Measurements from ENCODE around the gene FITM1.
A peak's percentile ranks its signal among the peaks of the same experiment; 100 is the strongest.

The FITM1 gene

GRCh38 chr14:24162093-24162492 lies 31.6 kb downstream of the FITM1 start:
- no peak for DNase-seq

DNA sequence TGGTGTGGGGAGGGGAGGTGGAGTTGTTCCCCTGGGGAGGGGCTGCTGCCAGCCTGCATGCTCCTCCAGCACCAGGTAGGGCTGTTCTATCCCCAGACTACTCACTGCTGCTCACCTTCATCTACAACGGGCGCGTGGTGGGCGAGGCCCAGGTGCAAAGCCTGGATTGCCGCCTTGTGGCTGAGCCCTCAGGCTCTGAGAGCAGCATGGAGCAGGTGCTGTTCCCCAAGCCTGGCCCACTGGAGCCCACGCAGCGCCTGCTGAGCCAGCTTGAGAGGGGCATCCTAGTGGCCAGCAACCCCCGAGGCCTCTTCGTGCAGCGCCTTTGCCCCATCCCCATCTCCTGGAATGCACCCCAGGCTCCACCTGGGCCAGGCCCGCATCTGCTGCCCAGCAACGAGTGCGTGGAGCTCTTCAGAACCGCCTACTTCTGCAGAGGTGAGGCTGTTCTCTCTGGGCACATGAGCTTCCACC lies 34.1 kb downstream of the FITM1 start:
- DNase-seq, result no peak

- DNase-seq, result no peak
Observed at GRCh38 chr14:24165785-24166184, 35.3 kb downstream of the FITM1 start.

DNA sequence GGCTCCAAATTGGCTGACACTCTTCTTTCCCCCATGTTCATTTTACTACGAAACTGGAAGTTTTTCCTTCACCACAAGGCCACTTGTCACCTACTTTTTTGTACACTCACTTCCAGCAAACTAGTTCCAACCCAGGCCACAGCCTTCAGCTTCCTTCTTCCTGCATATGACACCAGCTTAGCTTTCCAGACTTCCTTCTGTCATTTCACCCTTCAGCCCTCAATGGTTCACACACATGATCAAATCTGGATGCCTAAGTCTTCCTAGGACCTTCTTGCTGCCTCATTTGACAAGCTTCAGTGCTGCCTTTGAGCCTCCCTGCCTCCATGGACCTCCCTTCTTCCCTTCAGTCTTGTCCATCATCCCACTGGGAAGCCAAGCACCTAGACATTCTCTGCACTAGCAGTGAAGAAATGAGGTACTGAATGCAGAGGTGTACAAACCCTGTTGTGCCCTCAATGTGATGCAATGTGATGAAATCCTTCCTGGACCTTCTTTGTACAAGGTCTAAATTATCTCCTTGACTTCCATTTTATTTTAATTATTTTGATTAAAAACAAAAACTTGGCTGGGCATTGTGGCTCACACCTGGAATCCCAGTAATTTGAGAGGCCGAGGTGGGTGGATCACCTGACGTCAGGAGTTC lies 37.1 kb downstream of the FITM1 start:
- DNase-seq, result no peak

GRCh38 chr14:24171422-24172260 lies 41.2 kb downstream of the FITM1 start, which contains the start of gene REC8:
Gene REC8 (plus strand): TSS chr14:24172080. CDS start chr14:24172553, 473 bp downstream.
- DNase-seq, result no peak

- DNase-seq, result no peak
Observed at GRCh38 chr14:24172261-24172860, 41.9 kb downstream of the FITM1 start.

- DNase-seq, result no peak
Observed at GRCh38 chr14:24172871-24173281, 42.4 kb downstream of the FITM1 start.

DNA sequence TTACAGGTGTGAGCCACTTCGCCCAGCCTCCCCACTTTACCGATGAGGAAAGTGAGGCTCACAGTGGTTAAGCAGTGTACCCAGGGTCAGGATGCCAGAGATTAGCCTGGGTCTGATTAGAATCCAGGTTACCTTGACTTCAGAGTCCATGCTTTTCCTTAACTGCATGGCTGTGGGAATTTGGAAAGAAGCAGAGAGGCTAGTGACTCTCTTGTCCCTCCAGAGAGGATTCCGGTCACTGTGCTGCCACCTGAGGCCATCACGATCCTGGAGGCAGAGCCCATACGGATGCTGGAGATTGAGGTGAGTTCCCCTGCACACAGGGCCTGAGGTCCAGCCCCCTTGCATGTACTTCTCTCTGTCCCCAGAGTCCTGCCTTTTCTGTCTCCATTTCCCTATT lies 46.1 kb downstream of the FITM1 start:
- DNase-seq, result no peak

GRCh38 chr14:24177041-24177825 lies 46.8 kb downstream of the FITM1 start:
- DNase-seq, result no peak

DNA sequence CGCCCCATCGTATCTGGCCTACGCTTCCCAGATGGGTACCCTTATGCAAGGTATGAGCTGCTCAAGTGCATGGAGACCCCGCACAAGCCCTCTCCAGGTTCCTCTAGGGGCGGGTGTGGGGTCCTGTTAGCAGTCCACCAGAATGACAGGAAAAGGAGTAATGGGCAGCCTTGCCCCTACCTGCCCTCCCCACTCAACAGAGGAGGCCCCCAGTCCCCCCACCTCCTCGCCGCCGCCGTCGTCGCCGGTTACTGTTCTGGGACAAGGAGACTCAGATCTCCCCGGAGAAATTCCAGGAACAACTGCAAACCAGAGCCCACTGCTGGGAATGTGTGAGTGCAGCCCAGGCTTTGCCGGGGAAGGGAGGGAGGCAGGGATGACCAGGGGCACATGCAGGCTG lies 47.4 kb downstream of the FITM1 start:
- no peak for DNase-seq

DNA sequence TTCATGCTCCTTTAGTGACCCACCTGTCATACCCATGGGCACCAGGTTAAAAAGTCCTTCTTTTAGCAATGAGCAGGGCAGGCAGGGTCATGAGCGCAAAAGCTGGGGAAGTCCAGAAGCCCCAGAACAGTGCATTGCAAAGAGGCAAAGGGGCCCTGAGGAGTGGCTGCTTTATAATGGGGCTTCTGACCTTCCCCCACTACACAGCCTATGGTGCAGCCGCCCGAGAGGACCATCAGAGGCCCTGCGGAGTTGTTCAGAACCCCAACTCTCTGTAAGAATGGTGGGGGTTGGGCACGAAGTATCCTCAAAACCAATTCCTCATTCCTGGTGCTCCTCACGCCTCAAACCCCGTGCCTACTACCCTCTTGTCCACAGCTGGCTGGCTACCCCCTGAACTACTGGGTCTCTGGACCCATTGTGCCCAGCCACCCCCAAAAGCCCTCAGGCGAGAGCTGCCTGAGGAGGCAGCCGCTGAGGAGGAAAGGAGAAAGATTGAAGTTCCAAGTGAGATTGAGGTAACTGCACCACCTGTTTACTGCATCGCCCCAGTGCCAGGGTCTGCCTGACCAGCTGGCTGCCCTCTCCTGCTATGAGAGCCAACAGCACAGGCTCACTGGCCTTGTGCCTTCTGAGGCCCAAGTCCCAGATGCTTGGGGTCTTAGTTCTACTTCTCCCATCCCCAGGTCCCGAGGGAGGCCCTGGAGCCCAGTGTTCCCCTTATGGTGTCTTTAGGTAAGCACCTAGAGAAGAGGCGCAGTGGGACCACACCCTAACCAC lies 48.1 kb downstream of the FITM1 start:
- DNase-seq, result no peak

- no peak for DNase-seq
Observed at GRCh38 chr14:24179294-24179960, 49.0 kb downstream of the FITM1 start.

GRCh38 chr14:24179961-24180796 lies 49.7 kb downstream of the FITM1 start:
- peak; percentile 21 for DNase-seq

- DNase-seq, result no peak
Observed at GRCh38 chr14:24181371-24182077, 51.1 kb downstream of the FITM1 start.
